ENCODE data around the gene GOLGA8B. TPM values are rescaled to one million over a fixed set of nuclear protein-coding genes. Genes with fewer than 3 reads are reported as not detected.

The GOLGA8B gene
- total RNA-seq, 1 experiment from 2014 or later = 176 TPM

DNA sequence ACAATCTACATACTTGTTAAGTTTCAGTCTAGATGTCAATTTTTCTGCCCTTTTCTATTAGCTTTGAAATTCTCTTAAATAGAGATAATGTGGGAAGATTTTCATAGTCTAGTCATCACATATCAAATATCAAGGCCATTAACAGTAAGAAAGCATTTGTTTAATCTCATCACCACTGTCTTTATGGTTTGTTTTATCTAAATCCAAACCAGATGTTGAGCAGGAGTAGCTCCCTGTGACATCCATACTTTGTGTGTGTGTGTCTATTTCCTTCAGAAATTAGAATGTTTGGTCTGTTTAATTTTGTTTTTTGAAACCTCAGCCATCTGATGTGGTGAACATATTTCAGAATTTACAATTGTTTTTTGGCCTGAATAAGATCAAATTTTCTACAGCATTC is 23.1 kb upstream of the GOLGA8B start:
- TF ChIP-seq, protein P1, sequence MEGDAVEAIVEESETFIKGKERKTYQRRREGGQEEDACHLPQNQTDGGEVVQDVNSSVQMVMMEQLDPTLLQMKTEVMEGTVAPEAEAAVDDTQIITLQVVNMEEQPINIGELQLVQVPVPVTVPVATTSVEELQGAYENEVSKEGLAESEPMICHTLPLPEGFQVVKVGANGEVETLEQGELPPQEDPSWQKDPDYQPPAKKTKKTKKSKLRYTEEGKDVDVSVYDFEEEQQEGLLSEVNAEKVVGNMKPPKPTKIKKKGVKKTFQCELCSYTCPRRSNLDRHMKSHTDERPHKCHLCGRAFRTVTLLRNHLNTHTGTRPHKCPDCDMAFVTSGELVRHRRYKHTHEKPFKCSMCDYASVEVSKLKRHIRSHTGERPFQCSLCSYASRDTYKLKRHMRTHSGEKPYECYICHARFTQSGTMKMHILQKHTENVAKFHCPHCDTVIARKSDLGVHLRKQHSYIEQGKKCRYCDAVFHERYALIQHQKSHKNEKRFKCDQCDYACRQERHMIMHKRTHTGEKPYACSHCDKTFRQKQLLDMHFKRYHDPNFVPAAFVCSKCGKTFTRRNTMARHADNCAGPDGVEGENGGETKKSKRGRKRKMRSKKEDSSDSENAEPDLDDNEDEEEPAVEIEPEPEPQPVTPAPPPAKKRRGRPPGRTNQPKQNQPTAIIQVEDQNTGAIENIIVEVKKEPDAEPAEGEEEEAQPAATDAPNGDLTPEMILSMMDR (IDR thresholded peaks at IDR 0.05; ENCODE audit: unreplicated experiment) = no peak

DNA sequence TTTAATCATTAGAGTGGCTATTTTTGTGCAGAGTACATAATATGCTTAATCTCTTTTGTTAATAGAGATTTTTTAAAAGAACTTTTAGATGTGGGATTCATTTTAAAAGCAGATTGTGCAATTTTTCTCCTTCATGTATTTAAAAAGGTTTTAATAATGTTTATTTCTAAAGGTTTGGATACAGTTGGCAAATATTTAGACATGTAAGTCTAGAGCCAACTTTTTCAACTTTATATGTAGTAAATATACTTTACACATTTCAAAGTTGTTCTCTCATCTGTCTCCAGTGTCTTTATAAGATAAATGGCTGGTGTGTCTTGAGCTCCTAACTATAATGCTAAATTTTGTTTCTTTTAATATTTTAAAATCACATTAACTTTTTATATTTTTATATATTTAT is 22.7 kb upstream of the GOLGA8B start:
- TF ChIP-seq, protein P1 (IDR thresholded peaks at IDR 0.05; ENCODE audit: unreplicated experiment) = no peak
- Mint-ChIP-seq H3K27me3 (ENCODE audit: insufficient read depth, unreplicated experiment) (peaks cover 90% of the 10 kb centered on the region), H3K27ac (ENCODE audit: low read depth, unreplicated experiment) (no peak overlapping the region), H3K9me3 (ENCODE audit: unreplicated experiment) (no peaks in the 10 kb centered on the region), H3K4me1 (ENCODE audit: insufficient read depth, unreplicated experiment) (peaks cover under 1% of the 10 kb centered on the region), H3K36me3 (ENCODE audit: insufficient read depth, unreplicated experiment) (no peaks in the 10 kb centered on the region), H3K4me3 (ENCODE audit: unreplicated experiment) (no peak overlapping the region)
- CTCF ChIA-PET = no interaction called here
- no TSS peak for BruUV-seq (replicated peaks)
- POLR2A ChIA-PET = no interaction called here
- no peak for DNase-seq (ENCODE audit: unreplicated experiment)
- intact Hi-C loops (cut with micrococcal nuclease) = no loop called here

More for the DNA sequence above, 23.1 kb upstream of the GOLGA8B start:
- CTCF ChIA-PET = no interaction called here
- Mint-ChIP-seq H3K4me1 (ENCODE audit: insufficient read depth, unreplicated experiment) (peaks cover 4% of the 10 kb centered on the region), H3K4me3 (ENCODE audit: unreplicated experiment) (no peak overlapping the region), H3K36me3 (ENCODE audit: insufficient read depth, unreplicated experiment) (no peaks in the 10 kb centered on the region), H3K27ac (ENCODE audit: low read depth, unreplicated experiment) (no peak overlapping the region), H3K27me3 (ENCODE audit: insufficient read depth, unreplicated experiment) (peaks cover 90% of the 10 kb centered on the region), H3K9me3 (ENCODE audit: unreplicated experiment) (no peaks in the 10 kb centered on the region)
- DNase-seq (ENCODE audit: unreplicated experiment) = no peak
- intact Hi-C loops (cut with micrococcal nuclease) = no loop called here
- POLR2A ChIA-PET = no interaction called here
- BruUV-seq (replicated peaks) = no TSS peak

DNA sequence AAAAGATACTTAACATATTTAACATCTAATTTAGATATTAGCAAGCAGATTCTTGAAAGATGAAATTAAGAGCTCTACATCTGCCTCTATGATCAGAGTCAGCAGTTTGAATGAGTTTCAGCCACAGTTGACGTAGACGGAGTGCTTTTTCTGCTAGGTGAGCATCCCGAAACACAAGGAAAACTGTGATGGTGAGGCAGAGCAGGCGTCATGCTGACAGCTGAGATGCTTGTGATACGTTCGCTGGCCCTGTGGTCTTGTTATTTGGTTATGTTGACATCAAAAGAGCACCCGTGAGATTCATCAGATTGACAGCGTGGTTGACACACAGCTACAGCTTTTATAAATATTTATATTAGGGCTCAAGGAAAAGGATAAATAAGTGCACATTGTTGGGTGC is 19.6 kb upstream of the GOLGA8B start:
- CTCF ChIA-PET = interaction anchor here (0.7 to 1.0 kb wide), 2 partner anchors 16 to 98 kb away, joined by 3 to 4 read pairs; no protein-coding TSS in a partner anchor
- no peak overlapping the region for H3K27ac Mint-ChIP-seq (ENCODE audit: low read depth, unreplicated experiment)
- intact Hi-C loops (cut with micrococcal nuclease) = no loop called here
- POLR2A ChIA-PET = no interaction called here
- BruUV-seq (replicated peaks) = no TSS peak
- H3K9me3 Mint-ChIP-seq (ENCODE audit: unreplicated experiment) = no peaks in the 10 kb centered on the region
- DNase-seq (ENCODE audit: unreplicated experiment) = no peak
- TF ChIP-seq, protein P1 (IDR thresholded peaks at IDR 0.05; ENCODE audit: unreplicated experiment) = no peak
- H3K4me1 Mint-ChIP-seq (ENCODE audit: insufficient read depth, unreplicated experiment) = no peaks in the 10 kb centered on the region
- H3K27me3 Mint-ChIP-seq (ENCODE audit: insufficient read depth, unreplicated experiment) = peaks cover 95% of the 10 kb centered on the region
- H3K36me3 Mint-ChIP-seq (ENCODE audit: insufficient read depth, unreplicated experiment) = no peaks in the 10 kb centered on the region
- H3K4me3 Mint-ChIP-seq (ENCODE audit: unreplicated experiment) = no peak overlapping the region

DNA sequence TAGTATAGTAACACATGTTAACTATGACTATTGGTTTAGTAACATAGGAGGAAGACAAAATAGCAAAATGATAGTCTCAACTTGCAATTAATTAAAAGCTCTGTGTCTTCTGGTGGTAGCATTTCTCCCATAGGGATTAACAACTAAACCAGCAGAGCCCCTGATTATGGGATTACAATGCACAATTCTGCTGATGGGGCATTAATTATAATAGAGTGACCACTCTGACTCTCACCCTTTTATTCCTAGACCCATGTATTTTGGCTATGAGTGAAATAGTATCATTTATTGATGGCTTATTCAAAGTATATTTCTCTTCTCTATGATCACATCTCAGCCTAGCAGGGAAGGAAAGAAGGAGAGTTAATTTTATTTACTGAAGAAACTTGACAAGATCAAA is 17.5 kb upstream of the GOLGA8B start:
- H3K9me3 Mint-ChIP-seq (ENCODE audit: unreplicated experiment) = no peaks in the 10 kb centered on the region
- BruUV-seq (replicated peaks) = no TSS peak
- H3K4me1 Mint-ChIP-seq (ENCODE audit: insufficient read depth, unreplicated experiment) = no peaks in the 10 kb centered on the region
- no peak overlapping the region for H3K27ac Mint-ChIP-seq (ENCODE audit: low read depth, unreplicated experiment)
- H3K4me3 Mint-ChIP-seq (ENCODE audit: unreplicated experiment) = no peak overlapping the region
- DNase-seq (ENCODE audit: unreplicated experiment) = no peak
- intact Hi-C loops (cut with micrococcal nuclease) = no loop called here
- POLR2A ChIA-PET = no interaction called here
- CTCF ChIA-PET = interaction anchor here (0.6 kb wide), 1 partner anchor 273 kb away, joined by 3 read pairs; no protein-coding TSS in a partner anchor
- H3K27me3 Mint-ChIP-seq (ENCODE audit: insufficient read depth, unreplicated experiment) = peaks cover 75% of the 10 kb centered on the region
- TF ChIP-seq, protein P1 (IDR thresholded peaks at IDR 0.05; ENCODE audit: unreplicated experiment) = no peak
- no peaks in the 10 kb centered on the region for H3K36me3 Mint-ChIP-seq (ENCODE audit: insufficient read depth, unreplicated experiment)
